NOMO-1 treated with DMSO at 0.1 percent for 48 hours (cell line): ENCODE results near the gene KIRREL3.

ENCODE experiments used
- DNase-seq: peaks from one replicate; lab custom pipeline; 2025; ENCODE audit not compliant: unreplicated experiment; lab: John Stamatoyannopoulos, UW

KIRREL3 gene

GRCh38 chr11:126878913-126879482 is 121.6 kb downstream of the KIRREL3 start:
- no peak for DNase-seq

- DNase-seq, result no peak
These were observed 125.7 kb downstream of the KIRREL3 start for GRCh38 chr11:126874831-126875230.

GRCh38 chr11:126874276-126874675 is 126.3 kb downstream of the KIRREL3 start:
- no peak for DNase-seq

GRCh38 chr11:126871792-126872191 is 128.8 kb downstream of the KIRREL3 start:
- DNase-seq, result no peak

GRCh38 chr11:126870021-126870420 is 130.5 kb downstream of the KIRREL3 start:
- no peak for DNase-seq

- no peak for DNase-seq
These were observed 131.8 kb downstream of the KIRREL3 start for GRCh38 chr11:126868741-126869140.

- DNase-seq, result no peak
These were observed 135.6 kb downstream of the KIRREL3 start for GRCh38 chr11:126864934-126865333.

GRCh38 chr11:126863294-126863997 is 137.1 kb downstream of the KIRREL3 start:
- DNase-seq, result no peak

GRCh38 chr11:126862664-126863243 is 137.8 kb downstream of the KIRREL3 start:
- no peak for DNase-seq

- no peak for DNase-seq
These were observed 138.6 kb downstream of the KIRREL3 start for GRCh38 chr11:126861796-126862459.

GRCh38 chr11:126857860-126858808 is 142.4 kb downstream of the KIRREL3 start:
- no peak for DNase-seq

- DNase-seq, result no peak
These were observed 145.0 kb downstream of the KIRREL3 start for GRCh38 chr11:126855536-126855935.

- DNase-seq, result no peak
These were observed 146.8 kb downstream of the KIRREL3 start for GRCh38 chr11:126853732-126854131.

- DNase-seq, result no peak
These were observed 155.8 kb downstream of the KIRREL3 start for GRCh38 chr11:126844789-126845188.

GRCh38 chr11:126843096-126843495 is 157.5 kb downstream of the KIRREL3 start:
- no peak for DNase-seq

GRCh38 chr11:126841999-126842398 is 158.6 kb downstream of the KIRREL3 start:
- no peak for DNase-seq

GRCh38 chr11:126840975-126841374 is 159.6 kb downstream of the KIRREL3 start:
- DNase-seq, result no peak

- no peak for DNase-seq
These were observed 160.2 kb downstream of the KIRREL3 start for GRCh38 chr11:126840201-126840886.

GRCh38 chr11:126839496-126839895 is 161.1 kb downstream of the KIRREL3 start:
- no peak for DNase-seq

GRCh38 chr11:126838779-126839178 is 161.8 kb downstream of the KIRREL3 start:
- DNase-seq, result no peak
